Stimulated activated CD4-positive, alpha-beta T cell treated with anti-CD3 and anti-CD28 coated beads, Interleukin-12 subunit alpha, Interleukin-12 subunit beta, amount 100 ng/mL, for 4 hours (primary cell): Measurements from ENCODE around the gene PLXDC1.
"Not testable (repeated sequence)": the region's sequence is repeated elsewhere in the genome, so short reads cannot be mapped to it uniquely, and the experiment has no call there.

ENCODE experiments used
- DNase-seq: peaks from one replicate; pipeline ENCODE4 v3.0.0-alpha.2; 2020

PLXDC1 gene

DNA sequence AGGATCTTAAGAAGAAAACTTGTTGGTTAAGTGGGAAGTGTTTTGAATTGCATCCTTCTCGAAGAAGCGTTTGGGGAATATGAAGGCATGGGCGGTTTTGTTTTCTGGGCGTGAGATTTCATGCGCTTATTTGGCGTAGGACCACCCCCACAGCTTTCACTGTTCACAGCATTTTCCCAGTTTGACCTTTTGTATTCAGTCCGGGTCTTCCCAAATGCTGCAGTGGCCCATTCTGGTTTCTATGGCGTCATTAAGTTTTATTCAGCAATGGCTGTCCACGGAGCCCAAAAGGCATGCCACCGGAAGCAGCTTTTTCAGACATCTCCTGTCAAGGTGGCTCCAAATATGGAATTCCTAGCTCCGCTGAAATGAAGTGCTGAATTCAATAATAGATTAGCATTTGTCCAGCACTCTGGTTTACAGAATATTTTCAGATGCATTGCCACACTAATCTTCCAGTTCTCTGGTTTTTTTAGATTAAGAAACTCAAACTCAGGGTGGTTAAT is 93.7 kb downstream of the PLXDC1 start:
- DNase-seq: no peak

DNA sequence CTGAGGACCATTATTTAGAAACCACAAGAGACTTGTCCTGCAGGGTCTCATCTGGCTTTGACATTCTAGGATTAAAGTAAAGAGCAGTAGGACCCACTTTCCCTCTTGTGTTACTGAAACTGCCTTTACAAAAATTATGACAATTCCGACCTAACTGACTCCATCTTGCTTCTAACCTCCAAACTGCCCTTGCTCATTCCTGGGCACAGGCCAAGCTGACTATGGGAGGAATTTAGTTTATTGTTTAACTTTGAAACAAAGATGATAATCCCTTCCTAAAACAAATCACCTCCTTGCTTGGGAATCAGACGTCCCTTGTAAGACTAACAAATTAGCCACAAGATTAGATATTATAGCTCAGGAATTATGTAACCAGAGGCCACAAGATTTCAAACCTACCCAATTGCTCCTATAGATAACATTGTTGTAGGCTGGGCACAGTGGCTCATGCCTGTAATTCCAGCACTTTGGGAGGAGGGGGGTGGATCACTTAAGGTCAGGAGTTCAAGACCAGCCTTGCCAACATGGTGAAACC is 97.3 kb downstream of the PLXDC1 start:
- DNase-seq: no peak

DNA sequence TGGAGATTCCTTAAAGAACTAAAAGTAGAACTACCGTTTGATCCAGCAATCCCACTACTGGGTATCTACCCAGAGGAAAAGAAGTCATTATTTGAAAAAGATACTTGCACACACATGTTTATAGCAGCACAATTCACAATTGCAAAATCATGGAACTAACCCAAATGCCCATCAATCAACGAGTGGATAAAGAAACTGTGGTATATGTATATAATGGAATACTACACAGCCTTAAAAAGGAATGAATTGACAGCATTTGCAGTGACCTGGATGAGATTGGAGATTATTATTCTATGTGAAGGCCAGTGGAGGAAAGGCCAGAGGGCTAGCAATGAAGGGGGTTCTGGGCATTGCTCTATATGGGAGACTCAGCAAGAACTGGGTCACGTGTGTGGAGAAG is 99.0 kb downstream of the PLXDC1 start:
- DNase-seq: not testable (repeated sequence)

DNA sequence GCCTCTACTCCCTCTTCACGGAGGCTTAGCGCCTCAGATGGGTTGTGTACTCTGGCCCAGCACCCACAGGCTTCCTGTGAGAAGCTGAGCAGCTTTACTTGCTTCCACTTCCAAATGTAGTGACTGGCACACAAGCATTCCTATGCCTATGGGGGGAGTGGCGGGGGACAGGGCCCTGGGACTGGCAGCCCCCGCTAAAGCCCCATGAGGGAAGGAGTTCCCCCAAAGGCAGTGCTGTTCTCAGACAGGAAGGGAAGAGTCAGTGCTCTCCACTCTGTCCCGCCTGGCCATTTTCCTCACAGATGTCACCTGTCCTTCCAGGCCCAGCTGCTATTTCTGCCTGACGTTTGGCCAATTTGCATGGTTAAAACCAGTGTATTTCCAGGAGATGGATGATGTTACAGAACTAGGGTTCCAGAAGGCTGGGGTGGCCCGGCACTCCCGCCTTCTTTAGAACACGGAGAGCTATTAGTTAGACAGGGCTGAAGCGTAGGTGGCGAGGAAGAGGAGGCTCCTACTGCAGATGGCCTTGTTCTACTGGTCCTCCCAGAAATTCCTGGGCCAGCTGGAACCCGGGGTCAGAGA is 100.3 kb downstream of the PLXDC1 start:
- no peak for DNase-seq

DNA sequence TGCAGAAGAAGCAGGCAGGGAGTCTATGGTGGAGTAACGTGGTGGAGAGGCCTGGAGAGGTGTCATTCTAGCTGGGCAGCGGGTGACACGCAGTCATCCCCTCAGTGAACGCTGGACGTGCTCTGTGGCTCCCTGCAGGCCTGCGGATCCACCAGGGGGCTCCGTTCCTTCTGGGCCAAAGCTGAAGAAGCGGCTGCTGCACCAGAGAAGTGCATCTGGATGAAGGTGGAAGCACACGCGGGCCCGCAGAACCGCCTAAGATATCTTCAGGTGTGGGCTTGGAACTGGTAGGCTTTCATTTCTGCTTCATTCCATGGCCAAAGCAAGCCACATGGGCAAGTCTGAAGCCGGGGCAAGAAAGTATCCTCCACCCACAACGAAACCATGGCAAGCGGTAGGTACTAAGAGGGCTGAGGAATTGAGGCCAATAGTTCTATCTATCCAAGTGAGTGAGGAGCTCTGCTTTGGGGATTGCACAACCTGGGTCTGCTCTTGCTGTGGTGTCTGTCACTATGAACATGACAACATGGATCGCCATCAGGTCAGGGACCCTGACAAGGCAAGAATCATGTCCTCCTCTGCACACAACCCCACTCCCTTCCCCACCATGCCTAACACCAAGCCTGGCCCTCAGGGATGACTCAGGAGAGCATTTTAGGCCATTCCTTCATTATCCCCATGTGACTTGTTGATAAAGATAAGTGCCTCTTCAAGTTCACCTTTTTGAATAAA is 105.3 kb downstream of the PLXDC1 start:
- no peak for DNase-seq

DNA sequence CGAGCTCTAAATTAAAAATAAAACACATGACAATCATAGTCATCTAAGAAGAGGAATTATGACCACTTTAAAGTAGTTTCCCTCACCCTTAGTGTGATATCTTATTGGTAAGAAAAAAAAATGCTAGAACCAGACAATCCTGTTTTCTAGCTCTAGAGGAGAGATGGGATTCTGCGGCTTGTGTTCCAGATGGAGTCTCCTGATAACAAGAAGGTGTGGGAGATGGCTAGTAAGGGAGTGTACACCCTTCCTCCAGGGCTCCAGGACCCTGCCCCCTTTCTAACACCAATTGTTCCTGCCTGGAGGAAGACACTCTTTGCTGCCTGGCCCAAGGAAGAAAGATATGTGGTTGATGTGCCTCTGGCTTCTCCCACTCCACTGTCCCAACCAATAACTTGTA is 115.4 kb downstream of the PLXDC1 start:
- DNase-seq: no peak

DNA sequence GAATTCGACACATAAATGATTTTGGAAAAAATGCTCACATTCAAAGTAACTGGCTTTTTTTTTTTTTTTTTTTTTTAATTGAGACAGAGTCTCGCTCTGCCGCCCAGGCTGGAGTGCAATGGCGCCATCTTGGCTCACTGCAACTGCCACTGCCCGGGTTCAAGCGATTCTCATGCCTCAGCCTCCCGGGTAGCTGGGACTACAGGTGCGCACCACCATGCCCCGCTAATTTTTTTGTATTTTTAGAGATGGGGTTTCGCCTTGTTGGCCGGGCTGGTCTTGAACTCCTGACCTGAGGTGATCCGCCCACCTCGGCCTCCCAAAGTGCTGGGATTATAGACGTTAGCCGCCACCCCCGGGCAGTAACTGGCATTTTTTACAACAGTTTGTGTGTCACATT is 115.9 kb downstream of the PLXDC1 start:
- not testable (repeated sequence) for DNase-seq

DNA sequence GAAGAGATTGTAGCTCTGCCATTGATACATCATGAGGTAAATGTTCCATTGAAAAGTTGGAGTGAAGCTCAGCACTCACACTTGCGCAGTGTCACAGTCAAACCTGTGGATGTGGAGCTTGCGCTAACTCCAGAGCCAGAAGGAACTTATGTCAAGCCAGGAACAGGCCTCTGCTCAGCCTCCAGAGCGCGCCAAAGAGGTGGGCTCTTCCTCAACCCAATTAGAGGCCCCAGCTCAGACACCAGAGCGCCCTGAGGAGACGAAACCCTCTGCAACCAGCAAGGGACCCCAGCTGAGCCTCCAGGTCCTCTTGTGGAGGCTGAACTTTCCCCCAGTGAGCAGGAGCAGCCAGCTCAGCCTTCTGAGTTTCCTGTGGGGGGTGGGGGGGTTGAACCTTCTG is 122.7 kb downstream of the PLXDC1 start:
- DNase-seq: no peak

DNA sequence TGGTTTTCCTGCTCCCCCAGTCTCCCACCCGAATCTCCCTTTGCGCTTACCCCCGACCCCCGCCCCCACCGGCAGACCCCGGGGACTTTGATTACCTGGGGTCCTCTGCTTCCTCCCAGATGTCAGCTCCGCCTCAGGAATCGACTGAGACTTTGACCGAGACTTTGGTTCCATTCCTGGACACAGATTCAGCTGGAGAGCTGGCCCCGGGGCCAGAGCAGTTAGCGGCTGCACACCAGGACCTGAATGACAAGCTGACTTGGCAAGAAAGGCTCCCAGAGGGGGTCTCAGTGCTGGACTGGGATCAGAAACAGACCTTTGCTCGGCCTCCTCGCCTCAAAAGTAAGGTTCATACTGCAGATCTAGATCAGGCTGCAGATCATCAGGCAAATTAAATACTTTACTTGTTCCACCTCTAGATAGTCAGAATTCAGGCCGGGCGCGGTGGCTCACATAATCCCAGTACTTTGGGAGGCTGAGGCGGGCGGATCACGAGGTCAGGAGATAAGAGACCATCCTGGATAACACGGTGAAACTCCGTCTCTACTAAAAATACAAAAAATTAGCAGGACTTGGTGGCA is 123.9 kb downstream of the PLXDC1 start:
- no peak for DNase-seq

DNA sequence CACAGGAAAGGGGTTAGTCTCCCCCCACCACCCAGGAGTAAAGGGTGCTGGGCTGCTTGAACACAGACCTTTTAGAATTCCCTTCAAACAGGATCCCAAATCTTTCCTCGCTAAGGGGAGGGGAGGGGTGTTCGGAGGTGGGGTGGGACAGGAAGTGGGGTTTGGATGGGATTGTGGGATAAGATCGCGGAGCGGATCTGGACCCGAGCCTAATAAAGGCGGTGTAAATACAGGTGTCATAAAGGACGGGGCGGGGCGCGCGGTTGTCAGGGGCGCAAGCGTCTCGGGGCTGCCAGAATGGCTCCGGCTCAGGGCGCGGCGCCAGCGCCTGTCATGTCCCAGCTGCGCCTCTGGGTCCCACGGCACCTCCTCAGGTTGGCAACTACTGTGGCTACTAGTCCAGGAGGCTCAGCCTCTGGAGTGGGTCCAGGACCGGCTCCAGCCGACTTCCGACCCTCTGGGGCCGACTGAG is 124.4 kb downstream of the PLXDC1 start:
- peak; percentile 23 for DNase-seq

DNA sequence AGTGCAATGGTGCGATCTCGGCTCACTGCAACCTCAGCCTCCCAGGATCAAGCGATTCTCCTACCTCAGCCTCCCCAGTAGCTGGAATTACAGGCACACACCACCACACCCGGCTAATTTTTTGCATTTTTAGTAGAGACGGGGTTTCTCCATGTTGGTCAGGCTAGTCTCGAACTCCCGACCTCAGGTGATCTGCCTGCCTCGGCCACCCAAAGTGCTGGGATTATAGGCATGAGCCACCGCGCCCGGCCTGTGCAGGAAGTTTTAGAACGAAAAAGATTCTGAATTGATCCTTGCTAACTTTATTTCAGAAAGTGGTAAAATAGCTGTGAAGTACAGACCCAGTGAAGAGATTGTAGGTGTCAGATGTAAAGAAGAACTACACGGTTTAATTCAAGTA is 125.1 kb downstream of the PLXDC1 start:
- not testable (repeated sequence) for DNase-seq

DNA sequence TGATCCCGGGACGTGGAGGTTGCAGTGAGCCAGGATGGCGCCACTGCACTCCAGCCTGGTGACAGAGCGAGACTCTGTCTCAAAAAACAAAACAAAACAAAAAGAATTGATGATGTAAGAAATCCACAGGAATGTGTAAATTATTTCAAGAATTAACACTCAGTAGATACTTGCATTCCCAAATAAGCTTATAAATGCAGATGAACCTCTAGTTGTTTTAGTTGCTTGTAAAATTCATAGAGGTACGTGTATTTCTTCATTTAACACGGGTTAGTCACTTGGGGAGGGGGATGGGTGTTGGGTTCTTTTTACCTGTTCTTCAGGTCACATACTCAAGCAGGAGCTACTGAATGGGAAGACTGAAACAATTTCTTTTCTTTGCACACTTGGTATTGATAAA is 128.5 kb downstream of the PLXDC1 start:
- DNase-seq: no peak

DNA sequence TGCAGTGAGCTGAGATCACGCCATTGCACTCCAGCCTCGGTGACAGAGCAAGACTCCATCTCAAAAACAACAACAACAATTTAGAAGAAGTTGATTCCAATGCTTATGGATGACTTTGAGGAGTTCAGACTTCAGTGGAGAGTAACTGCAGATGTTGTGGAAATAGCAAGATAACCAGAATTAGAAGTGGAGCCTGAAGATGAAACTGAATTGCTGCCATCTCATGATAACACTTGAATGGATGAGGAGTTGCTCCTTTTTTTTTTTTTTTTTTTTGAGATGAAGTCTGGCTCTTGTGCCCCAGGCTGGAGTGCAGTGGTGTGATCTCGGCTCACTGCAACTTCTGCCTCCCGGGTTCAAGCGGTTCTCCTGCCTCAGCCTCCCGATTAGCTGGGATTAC is 131.4 kb downstream of the PLXDC1 start:
- DNase-seq: not testable (repeated sequence)

DNA sequence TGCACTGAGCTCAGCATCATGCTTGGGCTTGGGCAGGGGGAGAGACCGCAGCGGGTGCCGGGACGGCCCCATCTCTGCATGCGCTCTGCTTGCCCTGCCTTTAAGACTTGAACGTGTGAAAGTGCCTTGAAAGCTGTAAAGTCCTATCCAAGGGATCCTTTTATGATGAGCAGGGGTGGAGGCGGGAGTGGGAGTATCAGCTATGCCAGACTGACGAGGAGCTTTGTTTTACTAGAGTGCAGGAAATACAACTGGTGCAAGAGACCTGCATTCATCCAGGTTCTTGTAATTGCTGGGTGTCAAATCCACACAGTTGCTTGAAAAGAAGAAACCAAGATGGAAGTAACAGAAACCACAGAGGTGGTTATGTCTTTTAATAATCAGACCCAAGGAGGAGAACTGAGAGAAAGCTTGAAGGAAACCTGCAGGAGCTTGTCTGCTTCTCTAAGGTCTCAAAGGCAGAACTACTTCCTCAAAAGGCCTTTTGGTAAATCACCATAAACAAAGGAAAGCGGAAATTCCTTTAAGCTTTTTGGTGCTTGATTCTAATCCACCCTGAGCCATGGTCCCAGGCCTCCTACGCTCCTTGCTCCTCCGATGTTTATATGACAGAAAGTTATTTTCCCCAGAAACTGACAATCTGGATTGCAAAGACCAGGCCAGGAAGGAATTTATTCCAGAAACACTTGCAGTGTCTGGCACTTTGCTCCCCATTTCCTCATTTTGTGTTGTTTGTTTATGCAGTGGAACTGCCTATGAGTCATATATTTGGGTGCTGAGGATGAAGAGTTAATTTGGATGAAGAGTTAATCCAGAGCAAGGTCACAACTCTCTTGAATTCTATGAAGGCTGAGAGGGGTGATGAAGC is 132.9 kb downstream of the PLXDC1 start:
- peak; percentile 9 for DNase-seq

DNA sequence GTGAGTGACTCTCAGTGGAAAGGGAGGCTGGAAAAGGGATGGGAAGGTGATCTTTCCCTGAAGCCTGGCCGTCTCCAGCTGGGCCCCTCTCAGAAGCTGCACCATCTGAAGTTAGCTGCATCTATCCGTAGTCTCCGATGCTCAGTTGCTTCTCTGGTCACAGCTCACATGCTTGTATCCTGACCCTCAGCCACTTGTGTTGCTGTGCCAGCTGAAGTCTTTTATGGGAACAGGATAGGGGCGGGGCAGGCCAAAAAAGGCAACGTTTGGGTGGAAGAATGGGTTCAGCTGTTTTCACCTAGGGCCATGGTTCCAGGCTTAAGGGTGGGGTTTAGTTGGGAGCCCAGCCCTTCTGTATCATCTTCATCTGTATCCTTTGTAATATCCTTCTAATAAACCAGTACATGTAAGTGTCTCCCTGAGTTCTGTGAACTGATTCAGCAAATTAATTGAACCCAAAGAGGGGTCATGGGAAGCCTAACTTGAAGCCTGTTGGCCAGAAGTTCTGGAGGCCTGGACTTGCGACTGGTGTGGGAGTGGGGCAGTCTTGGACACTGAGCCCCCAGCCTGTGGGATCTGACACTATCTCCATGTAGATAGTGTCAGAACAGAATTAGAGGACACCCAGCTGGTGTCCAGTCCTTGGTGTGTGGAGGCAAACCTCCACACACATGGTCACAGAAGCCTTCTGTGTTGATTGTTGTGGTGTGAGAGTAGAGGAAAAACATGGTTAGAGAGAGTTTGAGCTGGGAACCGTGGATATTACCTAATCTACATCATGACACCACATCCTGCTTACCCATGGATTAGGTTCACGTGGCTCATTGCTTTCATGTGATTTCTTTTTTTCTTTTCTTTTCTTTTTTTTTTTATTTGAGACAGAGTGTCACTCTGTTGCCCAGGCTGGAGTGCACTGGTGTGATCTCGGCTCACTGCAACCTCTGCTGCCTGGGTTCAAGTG is 135.0 kb downstream of the PLXDC1 start:
- no peak for DNase-seq

DNA sequence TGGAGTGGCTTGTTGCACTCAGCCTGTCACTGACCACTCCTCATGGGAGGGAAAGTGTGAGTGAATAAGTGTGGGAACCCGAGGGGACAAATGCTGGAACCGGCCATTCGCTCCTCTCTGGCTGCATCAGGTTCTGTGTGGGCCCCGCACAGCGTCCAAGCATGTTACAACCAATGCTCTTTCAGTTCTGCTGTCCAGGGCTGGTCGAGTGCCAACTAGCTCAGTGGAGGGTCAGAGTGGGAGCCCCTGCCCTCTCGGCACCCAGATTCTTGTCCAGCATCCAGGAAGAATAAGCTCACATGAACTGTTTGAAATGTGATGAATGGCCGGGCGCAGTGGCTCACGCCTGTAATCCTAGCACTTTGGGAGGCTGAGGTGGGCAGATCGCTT is 135.9 kb downstream of the PLXDC1 start:
- DNase-seq: no peak

DNA sequence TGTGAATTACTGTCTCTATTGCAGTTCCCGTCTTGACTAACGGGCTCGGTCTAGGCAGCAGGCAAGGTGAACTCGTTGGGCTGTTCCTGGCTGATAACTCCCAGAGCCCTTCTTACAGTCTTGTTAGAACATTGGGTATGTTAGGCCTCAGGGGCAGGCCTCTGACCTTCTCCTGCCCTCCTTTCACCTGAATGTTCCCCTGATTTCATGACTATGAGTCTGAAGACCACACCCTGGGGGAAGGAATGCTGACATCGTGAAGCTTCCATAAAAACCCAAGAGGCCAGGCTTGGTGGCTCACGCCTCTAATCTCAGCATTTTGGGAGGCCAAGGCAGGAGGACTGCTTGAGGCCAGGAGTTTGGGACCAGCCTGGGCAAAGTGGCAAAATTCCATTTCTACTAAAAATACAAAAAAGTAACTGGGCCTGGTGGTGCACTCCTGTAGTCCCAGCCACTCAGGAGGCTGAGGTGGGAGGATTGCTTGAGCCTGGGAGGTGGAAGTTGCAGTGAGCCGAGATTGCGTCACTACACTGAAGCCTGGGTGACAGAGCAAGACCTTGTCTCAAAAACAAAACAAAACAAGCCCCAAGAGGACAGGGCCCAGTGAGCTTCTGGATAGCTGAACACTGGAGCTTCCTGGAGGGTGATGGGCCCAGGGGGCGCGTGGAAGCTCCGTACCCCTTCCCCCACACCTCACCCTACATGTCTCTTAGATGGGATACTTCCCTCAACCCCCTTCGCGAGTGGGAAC is 136.5 kb downstream of the PLXDC1 start:
- DNase-seq: no peak

DNA sequence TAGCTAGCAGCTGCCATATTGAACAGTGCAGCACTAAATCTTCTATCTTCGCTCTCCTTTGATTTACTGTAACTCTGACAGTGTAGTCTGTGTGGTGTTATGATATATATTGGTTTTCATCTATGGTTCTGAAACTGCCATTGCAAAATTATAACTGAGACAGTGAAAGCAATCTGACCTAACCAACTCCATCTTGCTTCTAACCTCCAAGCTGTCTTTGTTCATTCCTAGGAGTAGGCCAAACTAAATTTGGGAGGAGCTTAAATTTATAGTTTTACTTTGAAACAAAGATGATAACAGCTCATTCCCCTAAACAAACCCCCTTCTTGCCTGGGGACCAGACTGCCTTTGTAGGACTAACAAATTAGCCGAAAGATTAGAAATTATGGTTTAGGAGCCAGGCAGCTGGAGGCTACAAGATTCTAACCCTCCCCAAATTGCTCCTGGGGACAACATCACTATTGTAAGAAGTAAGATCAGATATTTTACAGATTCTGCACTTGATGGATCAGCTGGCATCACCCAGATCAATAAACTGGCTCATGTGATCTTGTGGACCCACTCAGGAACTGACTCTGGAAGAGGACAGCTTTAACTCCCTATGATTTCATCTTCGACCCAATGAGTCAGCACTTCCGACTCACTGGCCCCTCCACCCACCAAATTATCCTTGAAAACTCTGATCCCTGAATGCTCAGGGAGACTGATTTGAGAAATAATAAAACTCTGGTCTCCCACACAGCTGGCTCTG is 137.2 kb downstream of the PLXDC1 start:
- DNase-seq: no peak
